Prostate gland (tissue), 2 donors: ENCODE data around the gene RAB11FIP5. TPM values are rescaled to one million over a fixed set of nuclear protein-coding genes. Genes with fewer than 3 reads are reported as not detected.

Source experiments
- DNase-seq: peaks from one replicate; pipeline ENCODE4 v3.0.0-alpha.2; 2019; ENCODE audit warnings: low spot score
- H3K27ac ChIP-seq, 2 donors: fragments of 200-600 bp; sonication (generic); 2 replicates each; pipeline ENCODE4 v1.5.1; 2017 to 2019
- H3K27me3 ChIP-seq: fragments of 200-600 bp; sonication (generic); replicated peaks from 2 replicates; pipeline ENCODE4 v1.5.1; 2019; ENCODE audit not compliant: insufficient read depth
- H3K36me3 ChIP-seq, 2 donors: fragments of 200-600 bp; sonication (generic); 1 replicate in 1 of 2; 2 replicates in 1 of 2; pipeline versions ENCODE4 v1.5.1 to v1.8.1; 2017 to 2019
- H3K4me1 ChIP-seq: fragments of 200-600 bp; sonication (generic); replicated peaks from 2 replicates; pipeline ENCODE4 v1.5.1; 2019
- H3K4me3 ChIP-seq, 2 donors: fragments of 200-600 bp; sonication (generic); 2 replicates each; pipeline ENCODE4 v1.5.1; 2017 to 2019
- H3K9me3 ChIP-seq: fragments of 200-600 bp; sonication (generic); 2 replicates; pipeline ENCODE4 v1.5.1; 2017
- POLR2A ChIP-seq: fragments of 450-650 bp; IDR thresholded peaks from one replicate; pipeline ENCODE4 v1.6.1; 2016; ENCODE audit warnings: antibody characterized with exemption, mild to moderate bottlenecking
- POLR2AphosphoS5 ChIP-seq: sonication (generic); formaldehyde crosslinking; IDR thresholded peaks from one replicate; pipeline ENCODE4 v1.6.1; 2017; ENCODE audit warnings: antibody characterized with exemption
- WGBS: methylation state at CpG from one replicate; pipeline ENCODE4 v1.1.5; 2018; 5-methylcytosine and 5-hydroxymethylcytosine counted together
- intact Hi-C: fragments of 100-400 bp; cut with DNase I; formaldehyde crosslinking; loops from one replicate; pipeline ENCODE4 v1.14.2; 2022
- total RNA-seq, 2 donors: library from RNA; depleted of rRNA; stranded (reverse); fragments of >200 nt; gene quantifications; one replicate each; pipeline ENCODE4 v1.1.0, GENCODE V29; 2016
- TF ChIP-seq, protein P1 (sequence below), 4 experiments: fragments of 200-600 bp in 2 of 4; fragments of 450-650 bp in 2 of 4; sonication (generic) in 2 of 4; IDR thresholded peaks; 1 replicate in 3 of 4; 2 replicates in 1 of 4; pipeline ENCODE4 v1.5.1; 2016 to 2019; ENCODE audit warnings: antibody characterized with exemption in 4 of 4, mild to moderate bottlenecking in 2 of 4, moderate library complexity in 2 of 4

The RAB11FIP5 gene
- total RNA-seq, 2 donors from 2014 or later, result 24.1 to 47.7 TPM

DNA sequence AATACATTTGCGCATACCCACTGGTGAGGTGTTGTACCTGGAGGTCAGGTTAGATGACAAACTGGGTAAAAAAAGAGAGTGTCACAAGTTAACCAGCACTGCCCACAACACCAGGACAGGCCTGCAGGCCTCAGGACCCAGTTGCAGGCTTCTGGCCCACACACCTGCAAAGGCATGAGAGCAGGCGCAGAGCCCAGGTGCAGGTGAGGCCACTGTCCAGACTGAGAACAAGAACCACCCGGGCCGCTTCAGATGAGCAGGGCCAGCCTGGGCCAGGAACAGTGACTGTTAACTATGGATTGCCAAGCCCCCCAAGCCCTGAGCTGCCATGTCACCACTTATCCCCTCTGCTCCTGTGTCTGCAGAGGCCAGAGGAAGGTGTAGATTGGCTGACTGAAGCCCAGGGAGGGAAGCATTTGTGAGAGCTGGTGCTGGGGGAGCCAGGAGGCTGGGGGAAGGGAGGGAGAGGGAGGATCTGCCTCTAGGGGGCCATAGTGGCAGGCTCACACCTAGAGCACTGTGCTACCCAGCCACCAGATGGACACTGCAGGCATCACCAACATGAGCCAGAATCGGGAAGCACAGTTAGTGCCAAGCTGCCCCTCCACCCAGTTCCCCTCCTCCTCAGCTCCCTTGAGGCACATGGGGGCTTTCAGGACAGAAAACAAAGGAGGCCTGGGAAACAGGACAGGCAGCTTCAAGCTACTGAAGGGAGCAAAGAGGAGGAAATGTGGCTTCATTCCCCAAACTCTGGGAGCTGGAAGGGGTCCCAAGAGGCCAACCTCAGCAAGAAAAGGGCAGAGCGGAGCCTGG is 76.6 kb downstream of the RAB11FIP5 start:
- WGBS, result 89% methylated on average over 6 of the region's 6 CpGs
- H3K9me3 ChIP-seq, result no peaks in the 10 kb centered on the region

DNA sequence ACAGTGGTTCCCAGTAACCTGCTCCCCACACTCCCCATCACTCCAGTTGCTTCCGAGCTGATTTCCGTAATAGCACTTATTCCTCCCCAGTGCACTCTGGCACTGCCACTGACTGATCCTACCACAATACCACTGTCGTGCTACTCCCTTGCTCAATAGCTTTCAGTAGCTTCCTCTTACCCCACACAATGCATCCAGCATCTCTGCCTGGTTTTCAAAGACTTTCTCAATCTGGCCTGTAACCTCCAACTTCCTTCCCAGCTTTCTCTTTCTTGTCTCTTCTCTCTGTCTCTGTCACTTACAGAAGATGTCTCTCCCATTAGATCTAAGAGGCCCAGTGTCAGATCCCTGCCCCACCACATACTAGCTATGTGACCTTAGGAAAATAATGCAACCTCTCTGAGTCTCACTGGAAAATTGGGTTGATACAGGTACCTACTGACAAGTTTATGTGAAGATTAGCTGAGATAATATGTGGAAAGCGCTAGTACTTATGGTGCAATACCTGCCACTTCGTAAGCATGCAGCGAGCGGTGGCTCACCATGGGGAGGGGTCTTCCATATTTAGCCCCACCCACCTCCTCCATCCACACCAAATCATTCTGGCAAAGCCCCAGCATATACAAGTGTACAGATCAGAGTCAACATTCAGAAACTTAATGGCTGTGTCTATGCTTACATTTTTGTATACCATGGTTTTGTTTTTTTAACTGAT is 77.9 kb downstream of the RAB11FIP5 start:
- intact Hi-C loops, result no loop called here
- no peaks in the 10 kb centered on the region for H3K36me3 ChIP-seq
- no peaks in the 10 kb centered on the region for H3K4me1 ChIP-seq
- H3K27ac ChIP-seq, result no peak overlapping the region
- TF ChIP-seq POLR2AphosphoS5 (no peak), POLR2A (no peak)
- TF ChIP-seq, protein P1, sequence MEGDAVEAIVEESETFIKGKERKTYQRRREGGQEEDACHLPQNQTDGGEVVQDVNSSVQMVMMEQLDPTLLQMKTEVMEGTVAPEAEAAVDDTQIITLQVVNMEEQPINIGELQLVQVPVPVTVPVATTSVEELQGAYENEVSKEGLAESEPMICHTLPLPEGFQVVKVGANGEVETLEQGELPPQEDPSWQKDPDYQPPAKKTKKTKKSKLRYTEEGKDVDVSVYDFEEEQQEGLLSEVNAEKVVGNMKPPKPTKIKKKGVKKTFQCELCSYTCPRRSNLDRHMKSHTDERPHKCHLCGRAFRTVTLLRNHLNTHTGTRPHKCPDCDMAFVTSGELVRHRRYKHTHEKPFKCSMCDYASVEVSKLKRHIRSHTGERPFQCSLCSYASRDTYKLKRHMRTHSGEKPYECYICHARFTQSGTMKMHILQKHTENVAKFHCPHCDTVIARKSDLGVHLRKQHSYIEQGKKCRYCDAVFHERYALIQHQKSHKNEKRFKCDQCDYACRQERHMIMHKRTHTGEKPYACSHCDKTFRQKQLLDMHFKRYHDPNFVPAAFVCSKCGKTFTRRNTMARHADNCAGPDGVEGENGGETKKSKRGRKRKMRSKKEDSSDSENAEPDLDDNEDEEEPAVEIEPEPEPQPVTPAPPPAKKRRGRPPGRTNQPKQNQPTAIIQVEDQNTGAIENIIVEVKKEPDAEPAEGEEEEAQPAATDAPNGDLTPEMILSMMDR (IDR thresholded peaks at IDR 0.05), result no peak
- H3K27me3 ChIP-seq, result no peaks in the 10 kb centered on the region
- DNase-seq, result no peak
- no peak overlapping the region for H3K4me3 ChIP-seq
- 92% methylated on average over 7 of the region's 7 CpGs for WGBS
- no peaks in the 10 kb centered on the region for H3K9me3 ChIP-seq

More for the DNA sequence above, 76.6 kb downstream of the RAB11FIP5 start:
- Histone ChIP-seq H3K27ac (no peak overlapping the region), H3K36me3 (no peaks in the 10 kb centered on the region), H3K4me1 (no peaks in the 10 kb centered on the region), H3K27me3 (no peaks in the 10 kb centered on the region), H3K4me3 (no peak overlapping the region)
- DNase-seq, result no peak
- intact Hi-C loops, result no loop called here
- TF ChIP-seq, protein P1 (IDR thresholded peaks at IDR 0.05), result no peak
- TF ChIP-seq POLR2A (no peak), POLR2AphosphoS5 (no peak)

DNA sequence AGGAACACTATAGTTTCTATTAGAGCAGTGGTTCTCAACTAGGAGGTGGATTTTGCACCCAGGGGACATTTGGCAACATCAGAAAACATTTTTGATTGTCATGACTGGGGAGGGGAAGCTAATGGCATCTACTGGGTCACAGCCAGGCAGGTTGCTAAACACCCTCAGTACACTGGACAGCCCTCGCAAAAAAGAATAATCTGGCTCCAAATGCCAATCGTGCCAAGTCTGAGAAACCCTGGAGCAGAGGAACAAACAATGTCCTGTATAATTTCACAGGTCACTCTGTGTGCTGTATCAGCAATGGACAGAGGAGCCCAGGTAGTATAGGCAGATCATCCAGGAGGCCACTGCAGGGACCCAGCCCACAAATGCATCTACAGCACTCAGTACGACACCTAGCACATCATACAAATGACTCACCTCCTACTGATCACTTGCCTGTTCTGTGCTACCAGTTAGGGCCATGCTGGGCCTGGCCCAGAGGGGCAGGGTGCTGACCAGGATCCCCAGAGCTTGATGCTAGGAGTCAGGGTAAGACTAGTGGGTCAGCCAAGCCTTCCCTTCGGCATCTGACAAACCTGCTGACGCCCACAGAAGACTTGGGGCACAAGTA is 78.9 kb downstream of the RAB11FIP5 start:
- Histone ChIP-seq H3K9me3 (no peaks in the 10 kb centered on the region), H3K4me3 (no peak overlapping the region), H3K4me1 (no peaks in the 10 kb centered on the region), H3K36me3 (no peaks in the 10 kb centered on the region), H3K27me3 (no peaks in the 10 kb centered on the region), H3K27ac (no peak overlapping the region)
- intact Hi-C loops, result no loop called here
- 82% methylated on average over 5 of the region's 5 CpGs for WGBS
- TF ChIP-seq POLR2AphosphoS5, result no peak
- TF ChIP-seq POLR2A, result no peak
- TF ChIP-seq, protein P1 (IDR thresholded peaks at IDR 0.05), result no peak
- DNase-seq, result no peak

DNA sequence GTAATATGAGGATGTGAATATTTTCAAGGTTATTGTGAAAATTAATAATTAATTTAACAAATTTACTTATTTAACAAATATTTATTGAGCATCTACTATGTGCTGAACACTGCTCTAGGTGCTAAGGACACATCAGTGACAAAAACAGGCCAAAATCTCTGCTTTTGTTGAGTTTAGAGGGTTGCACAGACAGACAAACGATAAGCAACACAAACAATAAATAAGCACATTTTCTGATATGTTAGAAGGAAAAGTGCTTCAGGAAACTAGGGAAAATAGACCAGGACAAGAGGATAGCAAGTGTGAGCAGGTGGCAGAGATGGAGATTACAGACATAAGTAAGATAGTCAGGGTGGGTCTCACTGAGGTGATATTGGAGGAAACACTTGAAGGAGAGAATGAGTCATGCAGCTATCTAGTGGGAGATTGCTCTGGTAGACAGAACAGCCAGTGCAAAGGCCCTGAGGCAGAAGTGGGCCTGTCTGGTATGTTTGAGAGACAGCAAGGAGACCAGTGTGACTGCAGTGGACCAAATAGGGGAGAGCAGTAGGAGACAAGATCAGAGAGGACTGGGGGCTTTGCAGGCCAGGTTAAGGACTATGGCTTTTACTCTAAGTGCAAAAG is 79.5 kb downstream of the RAB11FIP5 start:
- TF ChIP-seq, protein P1 (IDR thresholded peaks at IDR 0.05), result no peak
- TF ChIP-seq POLR2AphosphoS5, result no peak
- no peak for TF ChIP-seq POLR2A
- intact Hi-C loops, result no loop called here
- Histone ChIP-seq H3K4me1 (no peaks in the 10 kb centered on the region), H3K4me3 (no peak overlapping the region), H3K27ac (no peak overlapping the region), H3K36me3 (no peaks in the 10 kb centered on the region), H3K27me3 (no peaks in the 10 kb centered on the region), H3K9me3 (no peaks in the 10 kb centered on the region)
- DNase-seq, result no peak
- 93% methylated on average over 1 of the region's 1 CpG for WGBS
